ENCODE data around the gene AGMO. TPM values are rescaled to one million over a fixed set of nuclear protein-coding genes. Genes with fewer than 3 reads are reported as not detected.

Gene AGMO
- total and polyA plus RNA-seq, 10 of the 15 experiments (the other 5 are each of a cell fraction or from before 2014, with no cell fraction given) = 0.11 to 0.29 TPM; not detected in 8

GRCh38 chr7:15317215-15317614 lies 244.6 kb downstream of the AGMO start (continued):
- TF ChIP-seq, protein P1, sequence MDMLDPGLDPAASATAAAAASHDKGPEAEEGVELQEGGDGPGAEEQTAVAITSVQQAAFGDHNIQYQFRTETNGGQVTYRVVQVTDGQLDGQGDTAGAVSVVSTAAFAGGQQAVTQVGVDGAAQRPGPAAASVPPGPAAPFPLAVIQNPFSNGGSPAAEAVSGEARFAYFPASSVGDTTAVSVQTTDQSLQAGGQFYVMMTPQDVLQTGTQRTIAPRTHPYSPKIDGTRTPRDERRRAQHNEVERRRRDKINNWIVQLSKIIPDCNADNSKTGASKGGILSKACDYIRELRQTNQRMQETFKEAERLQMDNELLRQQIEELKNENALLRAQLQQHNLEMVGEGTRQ (IDR thresholded peaks at IDR 0.05; ENCODE audit: borderline replicate concordance, low read depth, low read length) = no peak
- TF ChIP-seq ZNF687 (IDR thresholded peaks at IDR 0.05) = no peak
- no peak for TF ChIP-seq IKZF1 (conservative IDR thresholded peaks at IDR 0.05)
- TF ChIP-seq ZNF622 (IDR thresholded peaks at IDR 0.05) = no peak

DNA sequence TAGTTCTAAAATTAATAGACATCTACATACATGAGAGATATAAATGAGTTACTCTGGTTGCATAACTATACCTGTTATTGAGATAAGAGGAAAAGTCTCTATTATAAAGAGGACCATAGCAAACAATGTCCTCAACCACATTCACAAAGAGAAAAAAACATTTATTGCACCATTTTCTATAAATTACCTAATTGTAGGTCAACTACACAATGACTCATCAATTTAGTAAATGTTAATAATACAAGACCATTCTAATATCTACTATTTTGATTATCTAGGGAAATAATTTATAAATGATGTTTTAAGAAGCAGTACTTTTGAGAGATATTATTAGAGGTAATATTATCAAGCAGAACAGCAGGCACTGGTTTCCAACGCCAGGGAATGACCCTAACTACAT lies 246.1 kb downstream of the AGMO start:
- RAD21 ChIA-PET (ENCODE audit: unreplicated experiment) = no interaction called here
- WGBS (ENCODE audit: insufficient coverage, insufficient replicate concordance, low lambda C conversion rate, missing lambda C conversion rate) = 8% methylated on average over 1 of the region's 1 CpG
- H3K4me3 ChIP-seq = no peak overlapping the region
- H3K79me2 ChIP-seq (ENCODE audit: control insufficient read depth, insufficient read depth, low read length) = no peaks in the 10 kb centered on the region
- no peak for FAIRE-seq
- intact Hi-C loops (cut with micrococcal nuclease; ENCODE audit: unreplicated experiment) (no loop called here), in situ Hi-C loops (cut with MboI) (loop anchor here (10.0 to 25.0 kb wide), 2 partner anchors 409 to 1247 kb away; no protein-coding TSS in a partner anchor)
- H3K27me3 ChIP-seq (replicated peaks in 1 of 2; ENCODE audit: control insufficient read depth in 2 of 2, insufficient read depth in 2 of 2, low read length in 1 of 2) = no peaks in the 10 kb centered on the region
- H3K4me1 ChIP-seq (ENCODE audit: control insufficient read depth, insufficient read depth, low read length) = no peaks in the 10 kb centered on the region
- no peak for DNase-seq (ENCODE audit: low read depth, low spot score)
- CTCF ChIA-PET = no interaction called here
- H3K36me3 ChIP-seq (ENCODE audit: control insufficient read depth in 2 of 2, insufficient read depth in 2 of 2, low read length in 1 of 2) = no peaks in the 10 kb centered on the region
- H3K27ac ChIP-seq (ENCODE audit: control insufficient read depth, insufficient read depth) = no peak overlapping the region
- H3K9me3 ChIP-seq (replicated peaks; ENCODE audit: control insufficient read depth, insufficient read depth, low read length) = no peaks in the 10 kb centered on the region
- SMC1A ChIA-PET (ENCODE audit: uncharacterized antibody, unreplicated experiment) = interaction anchor here (1.7 kb wide), 1 partner anchor 12 kb away, joined by 3 read pairs; no protein-coding TSS in a partner anchor
- H3K4me2 ChIP-seq (ENCODE audit: control insufficient read depth, insufficient read depth) = no peak overlapping the region
- no peak overlapping the region for H3K9ac ChIP-seq (ENCODE audit: control insufficient read depth, insufficient read depth, low read length)
- no peaks in the 10 kb centered on the region for H4K20me1 ChIP-seq (ENCODE audit: control insufficient read depth, insufficient read depth)
- H2AFZ ChIP-seq (ENCODE audit: control insufficient read depth, low read depth, low read length) = no peak overlapping the region
- BruUV-seq (replicated peaks) = no TSS peak
- POLR2A ChIA-PET = no interaction called here
- no peak for ATAC-seq
- TF ChIP-seq GABPA (IDR thresholded peaks at IDR 0.05; ENCODE audit: low read depth) (no peak), ZSCAN29 (IDR thresholded peaks at IDR 0.05) (no peak), CREM (IDR thresholded peaks at IDR 0.05; ENCODE audit: low read depth) (no peak), PKNOX1 (IDR thresholded peaks at IDR 0.05) (no peak), DPF2 (IDR thresholded peaks at IDR 0.05) (no peak), HDAC6 (IDR thresholded peaks at IDR 0.05; ENCODE audit: unreplicated experiment) (no peak), SP1 (IDR thresholded peaks at IDR 0.05; ENCODE audit: low read depth, low read length) (no peak), FOXM1 (IDR thresholded peaks at IDR 0.05; ENCODE audit: low read depth, low read length) (no peak)
- TF ChIP-seq, protein P2, sequence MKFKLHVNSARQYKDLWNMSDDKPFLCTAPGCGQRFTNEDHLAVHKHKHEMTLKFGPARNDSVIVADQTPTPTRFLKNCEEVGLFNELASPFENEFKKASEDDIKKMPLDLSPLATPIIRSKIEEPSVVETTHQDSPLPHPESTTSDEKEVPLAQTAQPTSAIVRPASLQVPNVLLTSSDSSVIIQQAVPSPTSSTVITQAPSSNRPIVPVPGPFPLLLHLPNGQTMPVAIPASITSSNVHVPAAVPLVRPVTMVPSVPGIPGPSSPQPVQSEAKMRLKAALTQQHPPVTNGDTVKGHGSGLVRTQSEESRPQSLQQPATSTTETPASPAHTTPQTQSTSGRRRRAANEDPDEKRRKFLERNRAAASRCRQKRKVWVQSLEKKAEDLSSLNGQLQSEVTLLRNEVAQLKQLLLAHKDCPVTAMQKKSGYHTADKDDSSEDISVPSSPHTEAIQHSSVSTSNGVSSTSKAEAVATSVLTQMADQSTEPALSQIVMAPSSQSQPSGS (IDR thresholded peaks at IDR 0.05; ENCODE audit: low read length) = no peak
- TF ChIP-seq, protein P3, sequence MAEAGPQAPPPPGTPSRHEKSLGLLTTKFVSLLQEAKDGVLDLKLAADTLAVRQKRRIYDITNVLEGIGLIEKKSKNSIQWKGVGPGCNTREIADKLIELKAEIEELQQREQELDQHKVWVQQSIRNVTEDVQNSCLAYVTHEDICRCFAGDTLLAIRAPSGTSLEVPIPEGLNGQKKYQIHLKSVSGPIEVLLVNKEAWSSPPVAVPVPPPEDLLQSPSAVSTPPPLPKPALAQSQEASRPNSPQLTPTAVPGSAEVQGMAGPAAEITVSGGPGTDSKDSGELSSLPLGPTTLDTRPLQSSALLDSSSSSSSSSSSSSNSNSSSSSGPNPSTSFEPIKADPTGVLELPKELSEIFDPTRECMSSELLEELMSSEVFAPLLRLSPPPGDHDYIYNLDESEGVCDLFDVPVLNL (IDR thresholded peaks at IDR 0.05; ENCODE audit: low read depth, low read length) = no peak

Measured in GM12878 (cell line).